ENCODE measurements around the gene TLR2.
"Not testable (repeated sequence)": the region's sequence is repeated elsewhere in the genome, so short reads cannot be mapped to it uniquely, and the experiment has no call there.

- TF ChIP-seq, protein P1, sequence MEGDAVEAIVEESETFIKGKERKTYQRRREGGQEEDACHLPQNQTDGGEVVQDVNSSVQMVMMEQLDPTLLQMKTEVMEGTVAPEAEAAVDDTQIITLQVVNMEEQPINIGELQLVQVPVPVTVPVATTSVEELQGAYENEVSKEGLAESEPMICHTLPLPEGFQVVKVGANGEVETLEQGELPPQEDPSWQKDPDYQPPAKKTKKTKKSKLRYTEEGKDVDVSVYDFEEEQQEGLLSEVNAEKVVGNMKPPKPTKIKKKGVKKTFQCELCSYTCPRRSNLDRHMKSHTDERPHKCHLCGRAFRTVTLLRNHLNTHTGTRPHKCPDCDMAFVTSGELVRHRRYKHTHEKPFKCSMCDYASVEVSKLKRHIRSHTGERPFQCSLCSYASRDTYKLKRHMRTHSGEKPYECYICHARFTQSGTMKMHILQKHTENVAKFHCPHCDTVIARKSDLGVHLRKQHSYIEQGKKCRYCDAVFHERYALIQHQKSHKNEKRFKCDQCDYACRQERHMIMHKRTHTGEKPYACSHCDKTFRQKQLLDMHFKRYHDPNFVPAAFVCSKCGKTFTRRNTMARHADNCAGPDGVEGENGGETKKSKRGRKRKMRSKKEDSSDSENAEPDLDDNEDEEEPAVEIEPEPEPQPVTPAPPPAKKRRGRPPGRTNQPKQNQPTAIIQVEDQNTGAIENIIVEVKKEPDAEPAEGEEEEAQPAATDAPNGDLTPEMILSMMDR (optimal IDR thresholded peaks at IDR 0.05 in 1 of 3, IDR thresholded peaks at IDR 0.05 in 1 of 3, conservative IDR thresholded peaks at IDR 0.05 in 1 of 3; ENCODE audit: extremely low read depth in 1 of 3, insufficient read depth in 2 of 3, low read length in 3 of 3): not testable (repeated sequence)
- TF ChIP-seq EZH2 (IDR thresholded peaks at IDR 0.05; ENCODE audit: low read length): not testable (repeated sequence)
These were observed 17.6 kb upstream of the TLR2 start for GRCh38 chr4:153666505-153666904.
